CD14-positive monocyte (primary cell): ENCODE measurements around the gene CMSS1. TPM values are rescaled to one million over a fixed set of nuclear protein-coding genes. Genes with fewer than 3 reads are reported as not detected.

Experiments
- DNase-seq, 3 donors: peaks; one replicate each; pipeline ENCODE4 v3.0.0-alpha.2; 2011 to 2022
- H2AFZ ChIP-seq: 2 replicates; pipeline ENCODE4 v1.6.0; 2012; ENCODE audit warnings: mild to moderate bottlenecking, low read depth, low read length, inconsistent platforms; ENCODE audit not compliant: insufficient read depth, poor library complexity, severe bottlenecking
- H3K27ac ChIP-seq, 2 donors: 1 replicate in 1 of 2; 2 replicates in 1 of 2; pipeline ENCODE4 v1.5.1; 2012 to 2013; ENCODE audit warnings: low read length in 2 of 2, control low read depth in 1 of 2, inconsistent platforms in 1 of 2, low read depth in 1 of 2, mild to moderate bottlenecking in 1 of 2
- H3K27me3 ChIP-seq, 2 donors: one replicate each; pipeline versions ENCODE4 v1.6.0 to v1.6.1; 2011 to 2013; ENCODE audit warnings: low read length in 2 of 2; ENCODE audit not compliant: control insufficient read depth in 2 of 2, insufficient read depth in 2 of 2
- H3K36me3 ChIP-seq, 2 donors: replicated peaks in 1 of 2; 1 replicate in 1 of 2; 2 replicates in 1 of 2; pipeline versions ENCODE4 v1.5.1 to v1.6.1; 2012 to 2013; ENCODE audit warnings: low read length in 2 of 2, control low read depth in 1 of 2, inconsistent platforms in 1 of 2, mild to moderate bottlenecking in 1 of 2; ENCODE audit not compliant: insufficient read depth in 2 of 2, control insufficient read depth in 1 of 2
- H3K4me1 ChIP-seq, 2 donors: 1 replicate in 1 of 2; 2 replicates in 1 of 2; pipeline versions ENCODE4 v1.5.1 to v1.6.1; 2012 to 2013; ENCODE audit warnings: low read length in 2 of 2, control low read depth in 1 of 2, inconsistent platforms in 1 of 2, mild to moderate bottlenecking in 1 of 2, moderate library complexity in 1 of 2; ENCODE audit not compliant: insufficient read depth in 2 of 2, control insufficient read depth in 1 of 2
- H3K4me2 ChIP-seq: replicated peaks from 2 replicates; pipeline ENCODE3; 2012; ENCODE audit warnings: low read length, moderate library complexity, mild to moderate bottlenecking; ENCODE audit not compliant: poor library complexity, severe bottlenecking; ENCODE audit errors: extremely low read depth
- H3K4me3 ChIP-seq, 3 experiments: fragments of 200-600 bp in 1 of 3; sonication (generic) in 1 of 3; replicated peaks in 1 of 3; 1 replicate in 2 of 3; 2 replicates in 1 of 3; pipeline ENCODE4 v1.5.1; 2011 to 2013; ENCODE audit warnings: low read length in 3 of 3, mild to moderate bottlenecking in 3 of 3, control low read depth in 2 of 3, low read depth in 2 of 3, inconsistent platforms in 1 of 3, moderate library complexity in 1 of 3
- H3K79me2 ChIP-seq: 2 replicates; pipeline ENCODE4 v1.6.0; 2012; ENCODE audit warnings: mild to moderate bottlenecking, control low read depth, inconsistent platforms, low read length, moderate library complexity; ENCODE audit not compliant: insufficient read depth
- H3K9ac ChIP-seq: 2 replicates; pipeline ENCODE4 v1.6.0; 2017; ENCODE audit warnings: low read length, mild to moderate bottlenecking; ENCODE audit not compliant: insufficient read depth, poor library complexity, severe bottlenecking
- H3K9me3 ChIP-seq, 2 donors: replicated peaks in 1 of 2; 1 replicate in 1 of 2; 2 replicates in 1 of 2; pipeline versions ENCODE4 v1.5.1 to v1.6.1; 2012 to 2013; ENCODE audit warnings: low read length in 2 of 2, control low read depth in 1 of 2; ENCODE audit not compliant: control insufficient read depth in 1 of 2, insufficient read depth in 1 of 2
- H4K20me1 ChIP-seq: 2 replicates; pipeline ENCODE4 v1.6.0; 2012; ENCODE audit warnings: mild to moderate bottlenecking, low read length, control low read depth, moderate library complexity; ENCODE audit not compliant: insufficient read depth
- H3K27ac Mint-ChIP-seq, 7 donors: one replicate each; pipeline ENCODE4 v1.8.0; 2020; ENCODE audit warnings: mild to moderate bottlenecking in 7 of 7, mixed read lengths in 7 of 7, moderate library complexity in 6 of 7, inconsistent platforms in 2 of 7
- H3K27me3 Mint-ChIP-seq, 3 donors: one replicate each; pipeline ENCODE4 v1.8.0; 2021 to 2022; ENCODE audit warnings: low read depth in 3 of 3, mild to moderate bottlenecking in 3 of 3, mixed read lengths in 3 of 3, moderate library complexity in 3 of 3, inconsistent platforms in 1 of 3
- H3K36me3 Mint-ChIP-seq, 2 donors: one replicate each; pipeline ENCODE4 v1.8.0; 2020; ENCODE audit warnings: mixed read lengths in 2 of 2, inconsistent platforms in 1 of 2, mild to moderate bottlenecking in 1 of 2
- H3K4me1 Mint-ChIP-seq: one replicate; pipeline ENCODE4 v1.8.0; 2020; ENCODE audit warnings: mild to moderate bottlenecking, mixed read lengths
- H3K4me3 Mint-ChIP-seq, 2 donors: one replicate each; pipeline ENCODE4 v1.8.0; 2020; ENCODE audit warnings: mild to moderate bottlenecking in 2 of 2, mixed read lengths in 2 of 2, moderate library complexity in 1 of 2
- H3K9me3 Mint-ChIP-seq, 7 donors: one replicate each; pipeline ENCODE4 v1.8.0; 2020 to 2022; ENCODE audit warnings: mixed read lengths in 7 of 7, mild to moderate bottlenecking in 6 of 7, moderate library complexity in 6 of 7, inconsistent platforms in 2 of 7
- WGBS: methylation state at CpG from one replicate; pipeline ENCODE4 v1.1.5; 2013; ENCODE audit warnings: missing lambda C conversion rate; ENCODE audit not compliant: insufficient coverage; 5-methylcytosine and 5-hydroxymethylcytosine counted together
- intact Hi-C, 2 donors: fragments of 100-400 bp; cut with micrococcal nuclease; formaldehyde crosslinking; loops; one replicate each; pipeline versions ENCODE4 v1.15.0 to v1.15.1; 2023
- polyA plus RNA-seq, 3 donors: library from polyadenylated mRNA; depleted of rRNA in 1 of 3; unstranded in 2 of 3; stranded (reverse) in 1 of 3; fragments of 300-500 nt in 2 of 3; fragments of >200 nt in 1 of 3; fragmentation: Illumina TruSeq in 2 of 3; gene quantifications; 1 replicate in 2 of 3; 2 replicates in 1 of 3; pipeline ENCODE4 v1.2.3, GENCODE V29; 2012 to 2021
- TF ChIP-seq, protein P1 (sequence below): fragments of 200-600 bp; IDR thresholded peaks from one replicate; pipeline ENCODE4 v1.8.0; 2022; ENCODE audit warnings: antibody characterized with exemption, mild to moderate bottlenecking

The CMSS1 gene
- polyA plus RNA-seq, 3 donors, result 1.1 to 3.6 (median 2.2) TPM

DNA sequence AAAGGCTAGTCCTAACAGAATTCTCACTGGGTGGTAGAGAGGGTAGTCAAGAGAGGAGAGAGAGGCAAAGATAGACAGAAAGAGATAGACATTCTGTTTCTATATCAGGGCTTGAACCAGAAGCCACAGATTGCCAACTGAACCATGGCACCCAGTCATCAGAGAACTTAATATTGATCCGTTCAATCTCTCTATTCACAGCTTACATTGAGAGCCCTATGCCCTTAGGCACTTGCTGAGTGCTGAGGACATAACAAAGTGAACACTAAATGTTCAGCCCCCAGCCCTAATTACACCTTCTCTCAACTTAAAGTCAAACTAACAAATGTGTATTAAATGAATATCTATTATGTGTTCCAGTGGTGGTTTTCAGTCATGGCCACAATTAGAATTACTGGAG lies 172.5 kb downstream of the CMSS1 start:
- Histone ChIP-seq H3K4me1 (no peaks in the 10 kb centered on the region), H2AFZ (no peak overlapping the region), H3K27me3 (no peaks in the 10 kb centered on the region), H4K20me1 (no peaks in the 10 kb centered on the region), H3K9me3 (peaks cover 6 to 8% of the 10 kb centered on the region in 2 donors), H3K27ac (no peak overlapping the region), H3K9ac (no peak overlapping the region), H3K4me3 (no peak overlapping the region), H3K4me2 (no peak overlapping the region), H3K79me2 (no peaks in the 10 kb centered on the region), H3K36me3 (no peaks in the 10 kb centered on the region)
- TF ChIP-seq, protein P1, sequence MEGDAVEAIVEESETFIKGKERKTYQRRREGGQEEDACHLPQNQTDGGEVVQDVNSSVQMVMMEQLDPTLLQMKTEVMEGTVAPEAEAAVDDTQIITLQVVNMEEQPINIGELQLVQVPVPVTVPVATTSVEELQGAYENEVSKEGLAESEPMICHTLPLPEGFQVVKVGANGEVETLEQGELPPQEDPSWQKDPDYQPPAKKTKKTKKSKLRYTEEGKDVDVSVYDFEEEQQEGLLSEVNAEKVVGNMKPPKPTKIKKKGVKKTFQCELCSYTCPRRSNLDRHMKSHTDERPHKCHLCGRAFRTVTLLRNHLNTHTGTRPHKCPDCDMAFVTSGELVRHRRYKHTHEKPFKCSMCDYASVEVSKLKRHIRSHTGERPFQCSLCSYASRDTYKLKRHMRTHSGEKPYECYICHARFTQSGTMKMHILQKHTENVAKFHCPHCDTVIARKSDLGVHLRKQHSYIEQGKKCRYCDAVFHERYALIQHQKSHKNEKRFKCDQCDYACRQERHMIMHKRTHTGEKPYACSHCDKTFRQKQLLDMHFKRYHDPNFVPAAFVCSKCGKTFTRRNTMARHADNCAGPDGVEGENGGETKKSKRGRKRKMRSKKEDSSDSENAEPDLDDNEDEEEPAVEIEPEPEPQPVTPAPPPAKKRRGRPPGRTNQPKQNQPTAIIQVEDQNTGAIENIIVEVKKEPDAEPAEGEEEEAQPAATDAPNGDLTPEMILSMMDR, result no peak
- H3K9me3 Mint-ChIP-seq, result peaks cover 7 to 13% (median 10%) of the 10 kb centered on the region in 7 donors
- DNase-seq, result no peak
- peaks cover 2% of the 10 kb centered on the region for H3K4me1 Mint-ChIP-seq
- 80% methylated on average over 1 of the region's 1 CpG for WGBS
- peaks cover 0 to 2% (median 0%) of the 10 kb centered on the region in 3 donors for H3K27me3 Mint-ChIP-seq
- H3K4me3 Mint-ChIP-seq, result no peak overlapping the region
- intact Hi-C loops, result no loop called here
- H3K36me3 Mint-ChIP-seq, result no peaks in the 10 kb centered on the region
- H3K27ac Mint-ChIP-seq, result no peak overlapping the region

DNA sequence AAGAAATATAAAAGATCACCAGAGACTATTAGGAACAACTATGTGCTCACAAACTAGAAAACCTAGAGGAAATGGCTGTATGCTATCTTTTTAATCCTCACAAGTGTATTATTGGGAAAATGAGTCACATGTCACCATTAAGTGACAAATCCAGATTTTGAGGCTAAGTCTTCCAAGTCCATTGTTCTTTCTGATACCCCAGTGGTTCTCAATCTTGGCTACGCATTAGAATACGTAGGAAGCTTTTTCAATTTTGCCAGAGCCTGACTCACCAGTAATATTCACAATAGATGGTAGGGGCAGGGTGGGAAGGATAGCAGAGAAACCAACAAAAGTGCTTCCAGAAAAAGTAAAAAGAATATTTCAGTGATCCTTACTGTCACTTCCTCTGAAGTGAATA lies 179.6 kb downstream of the CMSS1 start:
- Mint-ChIP-seq H3K9me3 (peaks cover 23 to 30% (median 24%) of the 10 kb centered on the region in 7 donors), H3K27ac (no peak overlapping the region), H3K4me1 (no peaks in the 10 kb centered on the region), H3K27me3 (peaks cover 0 to 2% (median 0%) of the 10 kb centered on the region in 3 donors), H3K36me3 (no peaks in the 10 kb centered on the region), H3K4me3 (no peak overlapping the region)
- intact Hi-C loops, result no loop called here
- no peak for DNase-seq
- no peak overlapping the region for H3K9ac ChIP-seq
- no peak overlapping the region for H2AFZ ChIP-seq
- no peaks in the 10 kb centered on the region for H4K20me1 ChIP-seq
- H3K4me2 ChIP-seq, result no peak overlapping the region
- H3K27ac ChIP-seq, result no peak overlapping the region
- no peaks in the 10 kb centered on the region for H3K79me2 ChIP-seq
- no peaks in the 10 kb centered on the region for H3K27me3 ChIP-seq
- H3K4me1 ChIP-seq, result no peaks in the 10 kb centered on the region
- TF ChIP-seq, protein P1, result no peak
- no peak overlapping the region for H3K4me3 ChIP-seq
- WGBS, result no CpG with 5 or more reads among the region's 2 CpGs
- no peaks in the 10 kb centered on the region for H3K36me3 ChIP-seq
- H3K9me3 ChIP-seq, result peaks cover 13 to 20% of the 10 kb centered on the region in 2 donors
